ENCODE results near the gene INO80B. TPM values are rescaled to one million over a fixed set of nuclear protein-coding genes. Genes with fewer than 3 reads are reported as not detected.

INO80B gene
- total RNA-seq (10 to 100 TPM; 41.3 to 41.8 TPM), total RNA-seq (0.19 to 3.4 (median 1.6) reads per million in 172 experiments)
- polyA plus RNA-seq (2013, experiment 1 of 2): 27.5 TPM
- polyA plus RNA-seq (2013, experiment 2 of 2): 31.6 TPM

- TF ChIP-seq, protein P1, sequence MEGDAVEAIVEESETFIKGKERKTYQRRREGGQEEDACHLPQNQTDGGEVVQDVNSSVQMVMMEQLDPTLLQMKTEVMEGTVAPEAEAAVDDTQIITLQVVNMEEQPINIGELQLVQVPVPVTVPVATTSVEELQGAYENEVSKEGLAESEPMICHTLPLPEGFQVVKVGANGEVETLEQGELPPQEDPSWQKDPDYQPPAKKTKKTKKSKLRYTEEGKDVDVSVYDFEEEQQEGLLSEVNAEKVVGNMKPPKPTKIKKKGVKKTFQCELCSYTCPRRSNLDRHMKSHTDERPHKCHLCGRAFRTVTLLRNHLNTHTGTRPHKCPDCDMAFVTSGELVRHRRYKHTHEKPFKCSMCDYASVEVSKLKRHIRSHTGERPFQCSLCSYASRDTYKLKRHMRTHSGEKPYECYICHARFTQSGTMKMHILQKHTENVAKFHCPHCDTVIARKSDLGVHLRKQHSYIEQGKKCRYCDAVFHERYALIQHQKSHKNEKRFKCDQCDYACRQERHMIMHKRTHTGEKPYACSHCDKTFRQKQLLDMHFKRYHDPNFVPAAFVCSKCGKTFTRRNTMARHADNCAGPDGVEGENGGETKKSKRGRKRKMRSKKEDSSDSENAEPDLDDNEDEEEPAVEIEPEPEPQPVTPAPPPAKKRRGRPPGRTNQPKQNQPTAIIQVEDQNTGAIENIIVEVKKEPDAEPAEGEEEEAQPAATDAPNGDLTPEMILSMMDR (IDR thresholded peaks at IDR 0.05): no peak
- peaks cover 57% of the 10 kb centered on the region for H3K4me1 ChIP-seq (ENCODE audit: insufficient read depth, low read length)
These were observed at the start of gene INO80B for GRCh38 chr2:74454654-74455511. Gene INO80B (plus strand): TSS chr2:74455087. CDS start chr2:74455117, 30 bp downstream.

GRCh38 chr2:74406035-74406434, 48.9 kb upstream of the INO80B start:
- Histone ChIP-seq H3K27ac (ENCODE audit: low read depth in 1 of 2, low read length in 2 of 2) (no peak overlapping the region), H3K9me3 (ENCODE audit: control insufficient read depth in 1 of 2, insufficient read depth in 1 of 2, low read length in 2 of 2) (no peaks in the 10 kb centered on the region), H3K4me1 (ENCODE audit: insufficient read depth, low read length) (no peaks in the 10 kb centered on the region), H3K4me3 (ENCODE audit: low read length) (no peak overlapping the region), H3K36me3 (ENCODE audit: insufficient read depth, low read length) (no peaks in the 10 kb centered on the region), H3K27me3 (ENCODE audit: control insufficient read depth in 1 of 2, insufficient read depth in 2 of 2, low read length in 2 of 2) (no peaks in the 10 kb centered on the region)
- ChIA-PET POLR2A (no interaction called here), CTCF (interaction anchor here (0.6 kb wide), 1 partner anchor 540 kb away, joined by 4 read pairs; no protein-coding TSS in a partner anchor)
- H3K4me3 Mint-ChIP-seq: no peak overlapping the region
- ATAC-seq (ENCODE audit: poor library complexity): no peak
- no peaks in the 10 kb centered on the region for H3K4me1 Mint-ChIP-seq (ENCODE audit: low read depth)
- H3K9me3 Mint-ChIP-seq: no peaks in the 10 kb centered on the region
- DNase-seq: no peak
- H3K27me3 Mint-ChIP-seq: peaks cover 13% of the 10 kb centered on the region
- H3K36me3 Mint-ChIP-seq (ENCODE audit: low read depth): no peaks in the 10 kb centered on the region
- H3K27ac Mint-ChIP-seq: no peak overlapping the region
- intact Hi-C loops (cut with DNase I, micrococcal nuclease): no loop called here
- TF ChIP-seq, protein P1 (IDR thresholded peaks at IDR 0.05): no peak

More at GRCh38 chr2:74454654-74455511, at the start of gene INO80B:
- Mint-ChIP-seq H3K27me3 (no peaks in the 10 kb centered on the region), H3K4me3 (peak within 1 kb of the TSS; percentile 95), H3K27ac (peak within 1 kb of the TSS; percentile 98), H3K9me3 (no peaks in the 10 kb centered on the region), H3K4me1 (ENCODE audit: low read depth) (peaks cover 67% of the 10 kb centered on the region), H3K36me3 (ENCODE audit: low read depth) (peaks cover 30% of the 10 kb centered on the region)
- DNase-seq (peak; percentile 94 to 99 (median 96)), ATAC-seq (ENCODE audit: poor library complexity) (peak; percentile 37)
- ChIA-PET POLR2A (interaction anchor here (0.6 to 6.5 kb wide), 17 partner anchors 10 to 718 kb away, joined by 3 to 225 read pairs (median 5); partner anchors contain the start of genes AUP1, C2orf81, CCDC142 and DQX1), CTCF (interaction anchor here (0.6 to 6.2 kb wide), 9 partner anchors 11 to 631 kb away, joined by 3 to 61 read pairs (median 4); partner anchors contain the start of genes C2orf81, CCDC142, MOGS and MRPL53)
- Histone ChIP-seq H3K27ac (ENCODE audit: low read depth in 1 of 2, low read length in 2 of 2) (peak within 1 kb of the TSS; percentile 65 to 71), H3K27me3 (ENCODE audit: control insufficient read depth in 1 of 2, insufficient read depth in 2 of 2, low read length in 2 of 2) (no peaks in the 10 kb centered on the region), H3K36me3 (ENCODE audit: insufficient read depth, low read length) (no peaks in the 10 kb centered on the region), H3K9me3 (ENCODE audit: control insufficient read depth in 1 of 2, insufficient read depth in 1 of 2, low read length in 2 of 2) (no peaks in the 10 kb centered on the region), H3K4me3 (ENCODE audit: low read length) (peak within 1 kb of the TSS; percentile 89)
- intact Hi-C loops (cut with DNase I, micrococcal nuclease): loop anchor here (1.0 to 10.0 kb wide), 8 partner anchors 17 to 1220 kb away; partner anchors contain the start of genes C2orf81 (in 2 of the 2), CCDC142 (in 2 of the 2), CCT7 (in 2 of the 2) and PRADC1 (in 2 of the 2)

DNA sequence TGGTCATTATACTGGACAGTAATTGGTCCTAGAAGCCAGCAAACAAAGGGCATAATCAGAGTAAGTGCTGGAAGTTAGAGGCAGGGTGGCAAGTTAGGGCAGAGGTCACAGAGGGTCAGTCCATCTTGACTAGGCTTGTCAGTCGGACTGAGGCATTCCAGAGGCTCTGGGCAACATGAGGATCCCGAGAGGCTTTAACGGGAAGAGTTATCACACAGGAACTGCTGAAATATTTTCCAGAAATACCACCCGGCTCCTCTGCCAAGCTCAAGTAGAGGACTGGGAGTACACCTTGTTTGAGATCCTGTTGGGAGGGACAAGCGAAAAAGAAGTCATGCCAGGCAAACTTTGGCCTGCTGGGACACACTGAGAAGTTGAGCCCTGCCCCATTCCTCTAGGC, 47.2 kb upstream of the INO80B start:
- no peak overlapping the region for H3K4me3 ChIP-seq (ENCODE audit: low read length)
- ChIA-PET CTCF (interaction anchor here (1.4 kb wide), 1 partner anchor 124 kb away, joined by 3 read pairs; no protein-coding TSS in a partner anchor), POLR2A (no interaction called here)
- H3K27ac ChIP-seq (ENCODE audit: low read depth in 1 of 2, low read length in 2 of 2): no peak overlapping the region
- DNase-seq (no peak), ATAC-seq (ENCODE audit: poor library complexity) (no peak)
- H3K27me3 ChIP-seq (ENCODE audit: control insufficient read depth in 1 of 2, insufficient read depth in 2 of 2, low read length in 2 of 2): no peaks in the 10 kb centered on the region
- intact Hi-C loops (cut with DNase I, micrococcal nuclease): no loop called here
- H3K36me3 ChIP-seq (ENCODE audit: insufficient read depth, low read length): no peaks in the 10 kb centered on the region
- no peak overlapping the region for H3K27ac Mint-ChIP-seq
- no peaks in the 10 kb centered on the region for H3K36me3 Mint-ChIP-seq (ENCODE audit: low read depth)
- no peaks in the 10 kb centered on the region for H3K9me3 Mint-ChIP-seq
- H3K4me3 Mint-ChIP-seq: no peak overlapping the region
- no peaks in the 10 kb centered on the region for H3K4me1 Mint-ChIP-seq (ENCODE audit: low read depth)
- H3K27me3 Mint-ChIP-seq: peaks cover 13% of the 10 kb centered on the region
- H3K9me3 ChIP-seq (ENCODE audit: control insufficient read depth in 1 of 2, insufficient read depth in 1 of 2, low read length in 2 of 2): no peaks in the 10 kb centered on the region
- H3K4me1 ChIP-seq (ENCODE audit: insufficient read depth, low read length): no peaks in the 10 kb centered on the region
- TF ChIP-seq, protein P1 (IDR thresholded peaks at IDR 0.05): no peak

All from CD4-positive, alpha-beta T cell (primary cell).